Frontal cortex (tissue), 4 donors: ENCODE results near the gene KAZN. TPM values are rescaled to one million over a fixed set of nuclear protein-coding genes. Genes with fewer than 3 reads are reported as not detected.

ENCODE experiments used
- DNase-seq, 2 donors: peaks; one replicate each; pipeline ENCODE4 v3.0.0; 2012; ENCODE audit warnings: low spot score in 2 of 2
- FAIRE-seq: peaks from 2 replicates; lab custom pipeline; 2012; peaks lifted over from hg19 to GRCh38; lab: Jason Lieb, UNC
- total RNA-seq: library from RNA; depleted of rRNA; stranded (reverse); fragments of >200 nt; gene quantifications from one replicate; pipeline ENCODE4 v1.2.3, GENCODE V29; 2014
- donor health status: control.
- donor health status: control.
- donor health status: control.

KAZN gene
- total RNA-seq, 1 donor from 2014 or later: 17.1 TPM

- DNase-seq (no peak), FAIRE-seq (no peak)
Measured at GRCh38 chr1:14971221-14971620, 372.7 kb downstream of the KAZN start.

GRCh38 chr1:14972107-14972506 is 373.6 kb downstream of the KAZN start:
- DNase-seq: no peak
- FAIRE-seq: no peak

GRCh38 chr1:14973773-14974172 is 375.3 kb downstream of the KAZN start:
- DNase-seq: no peak
- FAIRE-seq: no peak

GRCh38 chr1:14974361-14974760 is 375.9 kb downstream of the KAZN start:
- no peak for DNase-seq
- FAIRE-seq: no peak

GRCh38 chr1:14975119-14975518 is 376.6 kb downstream of the KAZN start:
- no peak for FAIRE-seq
- no peak for DNase-seq

GRCh38 chr1:14976256-14976655 is 377.8 kb downstream of the KAZN start:
- DNase-seq (no peak), FAIRE-seq (no peak)

GRCh38 chr1:14977338-14977931 is 378.9 kb downstream of the KAZN start:
- FAIRE-seq: no peak

GRCh38 chr1:14980621-14981218 is 382.2 kb downstream of the KAZN start:
- FAIRE-seq (no peak), DNase-seq (no peak)

More at GRCh38 chr1:14977338-14977931, 378.9 kb downstream of the KAZN start:
- no peak for DNase-seq

GRCh38 chr1:14982029-14982428 is 383.5 kb downstream of the KAZN start:
- FAIRE-seq: no peak

GRCh38 chr1:14983277-14983676 is 384.8 kb downstream of the KAZN start:
- no peak for FAIRE-seq
- DNase-seq: no peak

More at GRCh38 chr1:14982029-14982428, 383.5 kb downstream of the KAZN start:
- DNase-seq: no peak

- FAIRE-seq (no peak), DNase-seq (no peak)
Measured at GRCh38 chr1:14986168-14986567, 387.7 kb downstream of the KAZN start.

- FAIRE-seq: no peak
- DNase-seq: no peak
Measured at GRCh38 chr1:14987829-14988603, 389.5 kb downstream of the KAZN start.

- DNase-seq (no peak), FAIRE-seq (no peak)
Measured at GRCh38 chr1:14988636-14989035, 390.2 kb downstream of the KAZN start.

- DNase-seq (no peak), FAIRE-seq (no peak)
Measured at GRCh38 chr1:14989931-14990728, 391.6 kb downstream of the KAZN start.

- DNase-seq (no peak), FAIRE-seq (no peak)
Measured at GRCh38 chr1:14993414-14993813, 394.9 kb downstream of the KAZN start.

GRCh38 chr1:14994148-14994547 is 395.7 kb downstream of the KAZN start:
- DNase-seq (no peak), FAIRE-seq (no peak)

- no peak for FAIRE-seq
Measured at GRCh38 chr1:14994841-14995437, 396.5 kb downstream of the KAZN start.

GRCh38 chr1:14996133-14997050 is 397.9 kb downstream of the KAZN start:
- no peak for FAIRE-seq
- peak in 1 of 2 donors; percentile 65 for DNase-seq

More at GRCh38 chr1:14994841-14995437, 396.5 kb downstream of the KAZN start:
- DNase-seq: no peak
